HEK293T (cell line): Measurements from ENCODE around the gene HIRIP3.

Experiments
- CTCF ChIA-PET: fragments of 350-600 bp; formaldehyde crosslinking; extraction: SDS; loops from one replicate; lab custom pipeline; 2021; ENCODE audit warnings: antibody characterized with exemption, inconsistent platforms; lab: Yijun Ruan, JAX
- POLR2A ChIA-PET: fragments of 350-600 bp; formaldehyde crosslinking; extraction: SDS; loops from one replicate; lab custom pipeline; 2020; ENCODE audit warnings: antibody characterized with exemption, inconsistent platforms; lab: Yijun Ruan, JAX
- DNase-seq: peaks from one replicate; pipeline ENCODE4 v3.0.0; 2012; ENCODE audit warnings: mixed read lengths; ENCODE audit errors: extremely low spot score
- ARNT ChIP-seq: fragments of 450-650 bp; IDR thresholded peaks from 2 replicates; pipeline ENCODE4 v1.6.1; 2017; ENCODE audit warnings: mild to moderate bottlenecking
- BHLHE40 ChIP-seq: fragments of 450-650 bp; IDR thresholded peaks from 2 replicates; pipeline ENCODE4 v1.6.1; 2016; ENCODE audit warnings: mild to moderate bottlenecking, moderate library complexity, borderline replicate concordance
- CTBP1 ChIP-seq: fragments of 450-650 bp; IDR thresholded peaks from 2 replicates; pipeline ENCODE4 v1.6.1; 2016; ENCODE audit warnings: borderline replicate concordance
- ELF4 ChIP-seq: fragments of 450-650 bp; IDR thresholded peaks from 2 replicates; pipeline ENCODE4 v1.6.1; 2017; ENCODE audit warnings: antibody characterized with exemption
- FOXA1 ChIP-seq: fragments of 450-650 bp; IDR thresholded peaks from 2 replicates; pipeline ENCODE4 v1.6.1; 2016; ENCODE audit warnings: mild to moderate bottlenecking
- FOXK2 ChIP-seq: fragments of 450-650 bp; IDR thresholded peaks from 2 replicates; pipeline ENCODE4 v1.6.1; 2016; ENCODE audit warnings: mild to moderate bottlenecking
- FOXM1 ChIP-seq: fragments of 450-650 bp; IDR thresholded peaks from 2 replicates; pipeline ENCODE4 v1.6.1; 2017; ENCODE audit warnings: mild to moderate bottlenecking, borderline replicate concordance
- HDGF ChIP-seq: fragments of 450-650 bp; IDR thresholded peaks from 2 replicates; pipeline ENCODE4 v1.6.1; 2017; ENCODE audit warnings: antibody characterized with exemption, borderline replicate concordance
- L3MBTL2 ChIP-seq: fragments of 450-650 bp; conservative IDR thresholded peaks from 2 replicates; pipeline ENCODE4 v1.6.1; 2016; ENCODE audit warnings: mild to moderate bottlenecking
- LEF1 ChIP-seq: fragments of 450-650 bp; IDR thresholded peaks from 2 replicates; pipeline ENCODE4 v1.6.1; 2017; ENCODE audit warnings: mild to moderate bottlenecking, borderline replicate concordance
- NFRKB ChIP-seq: fragments of 450-650 bp; IDR thresholded peaks from 2 replicates; pipeline ENCODE4 v1.6.1; 2016; ENCODE audit warnings: mild to moderate bottlenecking, moderate library complexity
- SP1 ChIP-seq: fragments of 450-650 bp; IDR thresholded peaks from 2 replicates; pipeline ENCODE4 v1.6.1; 2017
- SUZ12 ChIP-seq: fragments of 450-650 bp; IDR thresholded peaks from 2 replicates; pipeline ENCODE4 v1.6.1; 2016; ENCODE audit warnings: mild to moderate bottlenecking
- TARDBP ChIP-seq: fragments of 450-650 bp; IDR thresholded peaks from 2 replicates; pipeline ENCODE4 v1.6.1; 2016
- ZNF384 ChIP-seq: fragments of 450-650 bp; IDR thresholded peaks from 2 replicates; pipeline ENCODE4 v1.6.1; 2016
- TF ChIP-seq, protein P1 (sequence below): fragments of 450-650 bp; IDR thresholded peaks from 2 replicates; pipeline ENCODE4 v1.6.1; 2016

HIRIP3 gene

DNA sequence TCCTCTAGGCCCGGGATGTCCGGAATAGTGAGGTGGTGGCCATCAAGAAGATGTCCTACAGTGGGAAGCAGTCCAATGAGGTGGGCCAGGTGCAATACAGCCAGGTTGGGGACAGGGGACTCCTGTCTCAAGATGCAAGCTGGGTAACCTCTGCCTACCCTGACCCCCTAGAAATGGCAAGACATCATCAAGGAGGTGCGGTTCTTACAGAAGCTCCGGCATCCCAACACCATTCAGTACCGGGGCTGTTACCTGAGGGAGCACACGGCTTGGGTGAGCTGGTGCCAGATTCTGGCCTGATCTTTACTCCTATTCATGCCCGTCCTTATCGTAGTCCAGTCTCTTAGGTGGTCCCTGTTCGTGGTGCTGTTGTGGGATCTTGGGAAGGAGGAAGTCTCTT, 17.3 kb downstream of the HIRIP3 start:
- POLR2A ChIA-PET: interaction anchor here (1.0 to 10.5 kb wide), 5 partner anchors 8 to 162 kb away, joined by 3 to 102 read pairs (median 72); partner anchors contain the start of genes HIRIP3, INO80E, PAGR1 and TMEM219
- CTCF ChIA-PET: no interaction called here
- DNase-seq: no peak
- no peak for TF ChIP-seq CTBP1

DNA sequence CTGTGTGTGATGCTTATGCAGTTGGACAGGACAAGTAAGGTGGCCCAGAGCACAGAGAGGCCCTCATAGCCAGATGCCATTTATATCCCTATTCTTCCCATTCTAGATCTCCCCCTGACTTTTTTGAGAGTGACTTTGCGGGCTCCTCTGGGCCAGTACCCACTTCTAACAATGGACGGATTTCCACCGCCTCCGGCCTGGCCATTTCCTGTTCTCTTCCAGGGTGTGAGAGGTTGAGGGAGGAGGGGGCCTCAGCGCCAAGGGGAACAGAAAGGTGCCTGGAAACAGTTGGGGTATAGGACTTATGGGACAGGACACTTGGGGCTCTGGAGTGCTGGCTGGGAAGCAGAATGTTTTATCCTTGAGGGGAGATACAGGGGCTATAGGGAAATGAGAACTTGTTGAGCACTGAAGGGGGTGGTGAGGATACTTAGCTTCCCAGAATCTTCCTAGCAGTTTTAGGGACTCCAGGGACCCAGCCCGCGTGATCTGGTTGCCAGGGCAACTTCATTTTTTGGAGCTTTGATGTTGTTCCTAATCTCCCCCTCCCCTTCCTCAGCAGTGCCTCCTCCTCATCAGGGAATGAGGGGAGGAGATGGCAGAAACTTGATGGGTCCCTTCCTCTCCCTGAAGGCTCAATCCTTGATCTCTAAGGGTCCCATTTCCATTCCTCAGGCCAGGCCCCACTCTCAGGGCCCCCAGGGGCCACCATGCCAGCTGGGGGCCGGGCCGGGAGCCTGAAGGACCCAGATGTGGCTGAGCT, 18.2 kb downstream of the HIRIP3 start:
- POLR2A ChIA-PET: interaction anchor here (1.0 to 10.5 kb wide), 6 partner anchors 9 to 161 kb away, joined by 3 to 102 read pairs (median 71); partner anchors contain the start of genes HIRIP3, INO80E, PAGR1 and TMEM219

DNA sequence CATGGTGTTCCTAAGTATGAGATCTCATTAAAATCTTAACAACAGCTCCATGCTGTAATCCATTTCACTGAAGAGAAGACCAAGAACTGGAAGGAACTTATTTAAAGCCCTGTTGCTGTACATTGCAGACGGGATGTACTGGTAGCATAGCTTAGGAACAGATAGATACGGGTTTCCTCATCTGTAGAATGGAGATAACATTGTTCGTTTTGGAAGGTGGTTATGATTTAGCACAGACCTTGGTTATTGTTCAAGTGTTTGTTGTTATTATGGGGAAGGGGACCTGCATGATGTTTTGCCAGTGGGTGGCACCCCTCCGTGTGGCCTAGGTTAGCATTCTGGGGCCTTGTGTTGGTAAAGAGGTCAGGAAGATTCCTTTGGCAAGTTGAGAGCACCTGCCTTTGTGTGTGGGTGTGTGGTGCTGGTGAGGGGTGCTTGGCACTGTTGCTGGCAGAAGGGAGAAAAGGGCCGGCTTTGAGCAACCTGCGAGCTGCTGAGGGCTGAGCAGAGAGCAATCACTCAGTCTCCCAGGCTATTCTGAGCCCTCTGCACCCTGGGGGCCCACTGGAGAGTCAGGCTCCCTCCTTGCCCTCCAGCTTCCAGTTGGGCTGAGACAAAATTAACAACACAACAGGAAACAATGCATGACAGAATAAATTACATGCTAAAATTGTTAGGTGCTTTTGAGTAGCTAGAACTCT, 19.5 kb downstream of the HIRIP3 start:
- CTCF ChIA-PET: interaction anchor here (0.6 to 1.9 kb wide), 2 partner anchors 16 to 69 kb away, joined by 3 to 5 read pairs; no protein-coding TSS in a partner anchor
- no peak for DNase-seq
- POLR2A ChIA-PET: interaction anchor here (0.7 to 8.8 kb wide), 9 partner anchors 10 to 76 kb away, joined by 3 to 102 read pairs (median 20); partner anchors contain the start of genes HIRIP3, KCTD13, SEZ6L2 and TMEM219
- TF ChIP-seq ARNT: no peak
- no peak for TF ChIP-seq SP1
- no peak for TF ChIP-seq SUZ12
- TF ChIP-seq FOXK2: no peak
- no peak for TF ChIP-seq ELF4
- TF ChIP-seq FOXM1: no peak
- no peak for TF ChIP-seq FOXA1
- no peak for TF ChIP-seq L3MBTL2
- TF ChIP-seq, protein P1, sequence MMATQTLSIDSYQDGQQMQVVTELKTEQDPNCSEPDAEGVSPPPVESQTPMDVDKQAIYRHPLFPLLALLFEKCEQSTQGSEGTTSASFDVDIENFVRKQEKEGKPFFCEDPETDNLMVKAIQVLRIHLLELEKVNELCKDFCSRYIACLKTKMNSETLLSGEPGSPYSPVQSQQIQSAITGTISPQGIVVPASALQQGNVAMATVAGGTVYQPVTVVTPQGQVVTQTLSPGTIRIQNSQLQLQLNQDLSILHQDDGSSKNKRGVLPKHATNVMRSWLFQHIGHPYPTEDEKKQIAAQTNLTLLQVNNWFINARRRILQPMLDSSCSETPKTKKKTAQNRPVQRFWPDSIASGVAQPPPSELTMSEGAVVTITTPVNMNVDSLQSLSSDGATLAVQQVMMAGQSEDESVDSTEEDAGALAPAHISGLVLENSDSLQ: no peak
- no peak for TF ChIP-seq BHLHE40
- TF ChIP-seq NFRKB: no peak
- no peak for TF ChIP-seq LEF1
- TF ChIP-seq TARDBP: no peak

More for the DNA sequence above, 18.2 kb downstream of the HIRIP3 start:
- CTCF ChIA-PET: no interaction called here
- TF ChIP-seq FOXK2: no peak
- TF ChIP-seq SUZ12: no peak
- TF ChIP-seq, protein P1: no peak
- no peak for TF ChIP-seq ARNT
- TF ChIP-seq FOXA1: no peak
- no peak for TF ChIP-seq NFRKB
- no peak for TF ChIP-seq SP1
- no peak for TF ChIP-seq CTBP1
- no peak for TF ChIP-seq L3MBTL2
- TF ChIP-seq ZNF384: no peak
- TF ChIP-seq LEF1: no peak
- no peak for TF ChIP-seq ELF4
- no peak for DNase-seq

DNA sequence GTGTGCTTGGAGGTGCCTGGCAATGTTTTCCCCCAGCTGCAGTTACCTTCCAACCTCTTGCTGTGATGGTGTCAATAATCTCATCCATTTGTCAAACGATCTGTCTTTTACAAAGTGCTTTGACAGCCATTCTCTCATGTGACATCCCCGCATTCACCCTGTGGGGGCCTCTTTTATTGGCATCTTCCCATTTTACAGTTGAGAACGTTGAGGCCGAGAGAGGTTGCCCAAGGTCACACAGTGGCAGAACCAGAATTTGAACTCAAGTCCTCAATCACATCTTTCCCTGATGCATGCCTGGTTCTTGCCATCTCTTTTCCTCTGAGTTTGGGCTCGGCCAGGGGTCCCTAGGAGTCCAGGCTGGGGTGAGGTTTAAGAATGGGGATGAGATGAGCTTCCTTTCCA, 20.3 kb downstream of the HIRIP3 start:
- POLR2A ChIA-PET: interaction anchor here (0.7 to 8.8 kb wide), 7 partner anchors 11 to 76 kb away, joined by 3 to 102 read pairs (median 60); partner anchors contain the start of genes HIRIP3, KCTD13, SEZ6L2 and TMEM219
- CTCF ChIA-PET: interaction anchor here (1.9 kb wide), 1 partner anchor 17 kb away, joined by 5 read pairs; no protein-coding TSS in a partner anchor
- DNase-seq: no peak
- no peak for TF ChIP-seq ZNF384
- TF ChIP-seq, protein P1: 0 out of 2 replicates have a peak, but pooled peaks have one; percentile 21

DNA sequence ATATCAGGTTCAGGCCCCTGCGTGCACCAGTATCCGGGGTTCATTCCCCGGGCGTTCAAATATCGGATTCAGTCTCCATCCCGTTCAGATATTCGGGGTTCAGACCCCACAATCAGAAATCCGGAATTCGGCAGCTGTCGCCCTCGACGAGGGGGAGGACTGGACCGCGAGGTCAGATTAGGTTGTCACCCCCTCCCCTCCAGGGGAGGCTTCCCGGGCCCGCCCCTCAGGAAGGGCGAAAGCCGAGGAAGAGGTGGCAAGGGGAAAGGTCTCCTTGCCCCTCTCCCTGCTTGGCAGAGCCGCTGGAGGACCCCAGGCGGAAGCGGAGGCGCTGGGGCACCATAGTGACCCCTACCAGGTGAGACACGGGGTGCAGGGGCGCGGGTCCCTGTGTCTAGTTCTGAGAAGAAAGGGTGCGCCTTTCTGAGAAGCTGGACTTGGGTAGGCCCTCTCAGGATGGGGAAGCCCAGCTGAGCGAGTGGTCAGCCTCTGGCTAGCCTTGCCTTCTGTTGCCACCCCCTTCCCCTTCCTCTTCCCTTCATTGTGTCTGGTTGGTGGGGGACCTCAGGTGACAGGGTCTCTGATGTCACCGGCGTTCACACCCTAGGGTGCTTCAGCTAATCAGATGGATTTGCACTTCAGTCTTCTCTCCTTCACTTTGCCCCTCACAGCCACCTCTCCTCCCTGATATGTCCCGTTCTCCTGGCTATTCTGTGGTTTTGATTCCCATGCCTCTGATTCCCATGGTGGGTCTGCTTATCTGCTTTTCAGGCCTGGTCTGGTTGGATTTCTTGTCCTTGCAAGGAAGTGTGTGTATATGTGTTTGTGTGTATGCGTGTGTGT, 20.9 kb downstream of the HIRIP3 start:
- ChIA-PET POLR2A (interaction anchor here (1.4 to 8.8 kb wide), 8 partner anchors 12 to 163 kb away, joined by 4 to 102 read pairs (median 40); partner anchors contain the start of genes ASPHD1, HIRIP3, KCTD13 and SEZ6L2), CTCF (interaction anchor here (0.9 to 1.9 kb wide), 3 partner anchors 17 to 47 kb away, joined by 3 to 7 read pairs (median 5); no protein-coding TSS in a partner anchor)
- DNase-seq: no peak
- TF ChIP-seq TARDBP (no peak), ELF4 (no peak), L3MBTL2 (no peak; the same call in 1 of the 2 replicates), FOXK2 (no peak), HDGF (no peak), FOXM1 (no peak), BHLHE40 (no peak), ARNT (no peak), ZNF384 (no peak), FOXA1 (no peak), NFRKB (no peak), CTBP1 (no peak), SUZ12 (no peak), SP1 (no peak), LEF1 (no peak)
- TF ChIP-seq, protein P1: no peak
